Natural killer cell (primary cell): ENCODE results near the gene CHST11. TPM values are rescaled to one million over a fixed set of nuclear protein-coding genes. Genes with fewer than 3 reads are reported as not detected.

Experiments
- ATAC-seq, 3 donors: fragments of 150-1000 bp in 2 of 3; fragments of 200-7000 bp in 1 of 3; cut with Tn5 transposase; 1 replicate in 1 of 3; 2 replicates in 2 of 3; pipeline ENCODE4 v1.10.0; 2021; ENCODE audit warnings: mild to moderate bottlenecking in 2 of 3, moderate library complexity in 2 of 3
- DNase-seq, 2 donors: peaks; one replicate each; pipeline versions ENCODE4 v3.0.0 to v3.0.0-alpha.2; 2013 to 2021; ENCODE audit warnings: mixed read lengths in 1 of 2
- H3K27ac ChIP-seq: one replicate; pipeline ENCODE4 v1.5.1; 2013; ENCODE audit warnings: mild to moderate bottlenecking, low read length
- H3K27me3 ChIP-seq: one replicate; pipeline ENCODE4 v1.6.1; 2013; ENCODE audit warnings: low read length; ENCODE audit not compliant: control insufficient read depth, insufficient read depth
- H3K36me3 ChIP-seq: one replicate; pipeline ENCODE4 v1.6.1; 2013; ENCODE audit warnings: low read length; ENCODE audit not compliant: control insufficient read depth, insufficient read depth
- H3K4me1 ChIP-seq: one replicate; pipeline ENCODE4 v1.6.1; 2013; ENCODE audit warnings: low read length; ENCODE audit not compliant: control insufficient read depth, insufficient read depth
- H3K4me3 ChIP-seq: one replicate; pipeline ENCODE4 v1.5.1; 2013; ENCODE audit warnings: low read length
- H3K9me3 ChIP-seq: one replicate; pipeline ENCODE4 v1.6.1; 2013; ENCODE audit warnings: low read length; ENCODE audit not compliant: control insufficient read depth, insufficient read depth
- H3K27ac Mint-ChIP-seq, 2 donors: one replicate each; pipeline ENCODE4 v1.8.0; 2022; ENCODE audit warnings: mild to moderate bottlenecking in 2 of 2, mixed read lengths in 2 of 2, moderate library complexity in 1 of 2
- H3K27me3 Mint-ChIP-seq, 2 donors: one replicate each; pipeline ENCODE4 v1.8.0; 2022; ENCODE audit warnings: low read depth in 2 of 2, mixed read lengths in 2 of 2
- H3K36me3 Mint-ChIP-seq: one replicate; pipeline ENCODE4 v1.8.0; 2022; ENCODE audit warnings: mixed read lengths
- H3K4me1 Mint-ChIP-seq, 2 donors: one replicate each; pipeline ENCODE4 v1.8.0; 2022; ENCODE audit warnings: mixed read lengths in 2 of 2
- H3K4me3 Mint-ChIP-seq: one replicate; pipeline ENCODE4 v1.8.0; 2022; ENCODE audit warnings: mild to moderate bottlenecking, moderate library complexity, mixed read lengths
- H3K9me3 Mint-ChIP-seq, 2 donors: one replicate each; pipeline ENCODE4 v1.8.0; 2022; ENCODE audit warnings: mixed read lengths in 2 of 2
- CTCF ChIP-seq: fragments of 200-600 bp; IDR thresholded peaks from one replicate; pipeline ENCODE4 v1.8.0; 2022; ENCODE audit warnings: antibody characterized with exemption
- whole genome bisulfite sequencing: methylation state at CpG from one replicate; pipeline ENCODE4 v1.1.7; 2013; ENCODE audit warnings: missing lambda C conversion rate; ENCODE audit not compliant: insufficient coverage; 5-methylcytosine and 5-hydroxymethylcytosine counted together
- intact Hi-C: fragments of 100-400 bp; cut with micrococcal nuclease; formaldehyde crosslinking; loops from one replicate; pipeline ENCODE4 v1.14.2; 2022
- total RNA-seq, 4 donors: library from RNA; stranded (reverse); fragments of 120-200 nt in 1 of 4; gene quantifications; one replicate each; pipeline versions ENCODE4 v1.2.3 to v1.2.4, GENCODE V29; 2013 to 2022

The CHST11 gene
- total RNA-seq, 3 donors from 2014 or later (not counting 1 experiment from before 2014, with no cell fraction given) = 85.3 to 118 (median 96.1) TPM

- no peak overlapping the region for H3K4me3 ChIP-seq
- Mint-ChIP-seq H3K4me3 (no peak overlapping the region), H3K27me3 (peaks cover 18 to 41% of the 10 kb centered on the region in 2 donors), H3K36me3 (no peaks in the 10 kb centered on the region), H3K27ac (no peak overlapping the region), H3K9me3 (no peaks in the 10 kb centered on the region), H3K4me1 (peaks cover 7 to 13% of the 10 kb centered on the region in 2 donors)
- intact Hi-C loops = no loop called here
- TF ChIP-seq CTCF = no peak
- H3K27ac ChIP-seq = no peak overlapping the region
- no peaks in the 10 kb centered on the region for H3K9me3 ChIP-seq
- DNase-seq (no peak), ATAC-seq (no peak)
- no peaks in the 10 kb centered on the region for H3K27me3 ChIP-seq
- no peaks in the 10 kb centered on the region for H3K4me1 ChIP-seq
- H3K36me3 ChIP-seq = no peaks in the 10 kb centered on the region
- 96% methylated on average over 8 of the region's 8 CpGs for WGBS
These were observed 20.0 kb upstream of the CHST11 start for GRCh38 chr12:104436790-104437189.

GRCh38 chr12:104438134-104438533, 18.6 kb upstream of the CHST11 start:
- Histone ChIP-seq H3K36me3 (no peaks in the 10 kb centered on the region), H3K27me3 (no peaks in the 10 kb centered on the region), H3K4me3 (no peak overlapping the region), H3K9me3 (no peaks in the 10 kb centered on the region), H3K27ac (no peak overlapping the region), H3K4me1 (no peaks in the 10 kb centered on the region)
- Mint-ChIP-seq H3K9me3 (no peaks in the 10 kb centered on the region), H3K36me3 (no peaks in the 10 kb centered on the region), H3K27me3 (peaks cover 13 to 32% of the 10 kb centered on the region in 2 donors), H3K27ac (no peak overlapping the region), H3K4me1 (peaks cover 7 to 13% of the 10 kb centered on the region in 2 donors), H3K4me3 (no peak overlapping the region)
- no peak for TF ChIP-seq CTCF
- WGBS = 75% methylated on average over 3 of the region's 3 CpGs
- intact Hi-C loops = no loop called here
- DNase-seq = no peak
- no peak for ATAC-seq

GRCh38 chr12:104439137-104439536, 17.6 kb upstream of the CHST11 start:
- Mint-ChIP-seq H3K27ac (no peak overlapping the region), H3K27me3 (peaks cover 12 to 35% of the 10 kb centered on the region in 2 donors), H3K36me3 (no peaks in the 10 kb centered on the region), H3K4me1 (peaks cover 7 to 13% of the 10 kb centered on the region in 2 donors), H3K4me3 (no peak overlapping the region), H3K9me3 (no peaks in the 10 kb centered on the region)
- DNase-seq (no peak), ATAC-seq (no peak)
- TF ChIP-seq CTCF = no peak
- Histone ChIP-seq H3K4me1 (no peaks in the 10 kb centered on the region), H3K27ac (no peak overlapping the region), H3K36me3 (no peaks in the 10 kb centered on the region), H3K27me3 (no peaks in the 10 kb centered on the region), H3K9me3 (no peaks in the 10 kb centered on the region), H3K4me3 (no peak overlapping the region)
- intact Hi-C loops = no loop called here
- 89% methylated on average over 12 of the region's 12 CpGs for WGBS

GRCh38 chr12:104443008-104443407, 13.7 kb upstream of the CHST11 start:
- H3K4me1 ChIP-seq = no peaks in the 10 kb centered on the region
- no peak overlapping the region for H3K4me3 ChIP-seq
- peaks cover 10 to 14% of the 10 kb centered on the region in 2 donors for H3K27me3 Mint-ChIP-seq
- H3K27me3 ChIP-seq = no peaks in the 10 kb centered on the region
- no peaks in the 10 kb centered on the region for H3K36me3 Mint-ChIP-seq
- H3K4me1 Mint-ChIP-seq = peaks cover 0 to under 1% of the 10 kb centered on the region in 2 donors
- H3K27ac Mint-ChIP-seq = no peak overlapping the region
- intact Hi-C loops = no loop called here
- no peaks in the 10 kb centered on the region for H3K9me3 ChIP-seq
- no peak overlapping the region for H3K4me3 Mint-ChIP-seq
- ATAC-seq (no peak), DNase-seq (no peak)
- 40% methylated on average over 1 of the region's 1 CpG for WGBS
- TF ChIP-seq CTCF = no peak
- H3K27ac ChIP-seq = no peak overlapping the region
- no peaks in the 10 kb centered on the region for H3K9me3 Mint-ChIP-seq
- no peaks in the 10 kb centered on the region for H3K36me3 ChIP-seq
